ENCODE measurements around the gene RPP40. TPM values are rescaled to one million over a fixed set of nuclear protein-coding genes. Genes with fewer than 3 reads are reported as not detected.
"Not testable (repeated sequence)": the region's sequence is repeated elsewhere in the genome, so short reads cannot be mapped to it uniquely, and the experiment has no call there.

The RPP40 gene
- total and polyA plus RNA-seq, 2 of the 13 experiments (the other 11 are each of a cell fraction or from before 2014, with no cell fraction given), result 18.0 to 41.2 TPM

GRCh38 chr6:5005038-5005433 lies 1.2 kb upstream of the RPP40 start:
- H4K20me1 ChIP-seq (ENCODE audit: insufficient read depth, low read length); H3K79me2 ChIP-seq (ENCODE audit: insufficient read depth, low read length); in situ Hi-C loops (cut with HindIII; ENCODE audit: extremely low pct_ligation_motif_present, low pct_unique_long_range_greater_than_20kb); intact Hi-C loops (cut with micrococcal nuclease; ENCODE audit: unreplicated experiment); DNase-seq (ENCODE audit: low spot score); BruUV-seq (replicated peaks); H3K9me3 ChIP-seq (ENCODE audit: low read length); ATAC-seq; H3K27me3 ChIP-seq (ENCODE audit: control insufficient read depth in 1 of 2, insufficient read depth in 2 of 2, low read length in 2 of 2); FAIRE-seq; H2AFZ ChIP-seq (ENCODE audit: low read length): not testable (repeated sequence)
- CTCF ChIA-PET (ENCODE audit: low intra/inter-chr PET ratio, low total read pairs), result interaction anchor here (2.1 kb wide), 1 partner anchor 26 kb away, joined by 7 read pairs; no protein-coding TSS in a partner anchor
- TF ChIP-seq ZMYM3 (CRISPR knock-in tag; IDR thresholded peaks at IDR 0.05) (peak; percentile 58), ZNF121 (CRISPR knock-in tag; IDR thresholded peaks at IDR 0.05) (peak; percentile 94), ZNF770 (CRISPR knock-in tag; IDR thresholded peaks at IDR 0.05) (peak; percentile 52; the same call in 1 of the 2 replicates), ZMAT3 (CRISPR knock-in tag; conservative IDR thresholded peaks at IDR 0.05) (0 out of 2 replicates have a peak, but pooled peaks have one; percentile 11), HDAC1 (CRISPR knock-in tag; IDR thresholded peaks at IDR 0.05) (peak; percentile 27; the same call in 1 of the 2 replicates)
- Histone ChIP-seq H3K27ac (ENCODE audit: extremely low read length, insufficient read depth, low read length) (peak overlapping the region; percentile 96), H3K4me2 (ENCODE audit: low read depth, low read length) (peak overlapping the region; percentile 94), H3K9ac (ENCODE audit: insufficient read depth, low read depth, low read length) (peak overlapping the region; percentile 87), H3K4me1 (ENCODE audit: insufficient read depth, low read length) (peaks cover 38% of the 10 kb centered on the region), H3K36me3 (replicated peaks in 1 of 2; ENCODE audit: control insufficient read depth in 1 of 2, insufficient read depth in 2 of 2, low read length in 2 of 2) (peaks cover 8 to 18% of the 10 kb centered on the region in 2 experiments), H3K4me3 (replicated peaks in 1 of 3; ENCODE audit: insufficient read depth in 1 of 3, low read depth in 2 of 3, low read length in 3 of 3) (peak overlapping the region in 1 of 3 experiments; percentile 80; a peak in 1 of 6 replicates)
- 95% methylated on average over 5 of the region's 5 CpGs for WGBS (ENCODE audit: low lambda C conversion rate)
- POLR2A ChIA-PET, result interaction anchor here (1.0 to 2.3 kb wide), 2 partner anchors 25 to 75 kb away, joined by 3 to 26 read pairs; no protein-coding TSS in a partner anchor
